ENCODE results near the gene DMRTA1. TPM values are rescaled to one million over a fixed set of nuclear protein-coding genes. Genes with fewer than 3 reads are reported as not detected.

The DMRTA1 gene
- polyA plus RNA-seq, 2 of the 4 experiments (the other 2 are of a cell fraction) = 0.62 to 2.3 TPM

DNA sequence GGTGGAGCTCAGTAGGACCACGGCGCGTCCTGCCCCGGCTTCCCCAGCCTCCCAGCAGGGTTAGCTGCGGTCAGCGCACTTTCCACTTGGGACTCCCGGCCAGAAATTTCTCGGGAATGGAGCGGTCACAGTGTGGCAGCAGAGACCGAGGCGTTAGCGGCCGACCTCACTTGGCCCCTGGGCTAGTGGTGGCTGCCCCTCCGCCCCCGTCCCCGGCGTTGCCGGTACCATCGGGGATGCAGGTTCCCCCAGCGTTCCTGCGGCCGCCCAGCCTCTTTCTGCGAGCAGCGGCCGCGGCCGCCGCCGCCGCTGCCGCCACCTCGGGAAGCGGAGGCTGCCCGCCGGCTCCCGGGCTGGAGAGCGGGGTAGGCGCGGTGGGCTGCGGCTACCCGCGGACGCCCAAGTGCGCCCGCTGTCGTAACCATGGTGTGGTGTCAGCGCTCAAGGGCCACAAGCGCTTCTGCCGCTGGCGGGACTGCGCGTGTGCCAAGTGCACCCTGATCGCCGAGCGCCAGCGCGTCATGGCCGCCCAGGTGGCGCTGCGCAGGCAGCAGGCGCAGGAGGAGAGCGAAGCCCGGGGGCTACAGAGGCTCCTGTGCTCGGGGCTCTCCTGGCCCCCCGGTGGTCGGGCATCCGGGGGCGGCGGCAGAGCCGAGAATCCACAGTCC is 460 bp downstream of the DMRTA1 start (continued):
- no peak for TF ChIP-seq POLR2AphosphoS2 (conservative IDR thresholded peaks at IDR 0.05; ENCODE audit: low read length)
- no peak for TF ChIP-seq HOXB5 (CRISPR knock-in tag; IDR thresholded peaks at IDR 0.05)
- no peak for TF ChIP-seq NPAS2 (CRISPR knock-in tag; IDR thresholded peaks at IDR 0.05; ENCODE audit: borderline replicate concordance)
- TF ChIP-seq FOXS1 (CRISPR knock-in tag; IDR thresholded peaks at IDR 0.05) = no peak
- TF ChIP-seq POLR2A (IDR thresholded peaks at IDR 0.05; ENCODE audit: low read length) = peak; percentile 49
- no peak for TF ChIP-seq ZFP36 (IDR thresholded peaks at IDR 0.05; ENCODE audit: borderline replicate concordance, partially characterized antibody)
- TF ChIP-seq, protein P1, sequence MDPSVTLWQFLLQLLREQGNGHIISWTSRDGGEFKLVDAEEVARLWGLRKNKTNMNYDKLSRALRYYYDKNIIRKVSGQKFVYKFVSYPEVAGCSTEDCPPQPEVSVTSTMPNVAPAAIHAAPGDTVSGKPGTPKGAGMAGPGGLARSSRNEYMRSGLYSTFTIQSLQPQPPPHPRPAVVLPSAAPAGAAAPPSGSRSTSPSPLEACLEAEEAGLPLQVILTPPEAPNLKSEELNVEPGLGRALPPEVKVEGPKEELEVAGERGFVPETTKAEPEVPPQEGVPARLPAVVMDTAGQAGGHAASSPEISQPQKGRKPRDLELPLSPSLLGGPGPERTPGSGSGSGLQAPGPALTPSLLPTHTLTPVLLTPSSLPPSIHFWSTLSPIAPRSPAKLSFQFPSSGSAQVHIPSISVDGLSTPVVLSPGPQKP (IDR thresholded peaks at IDR 0.05; ENCODE audit: low read depth, low read length) = no peak
- no peak for TF ChIP-seq MAZ (IDR thresholded peaks at IDR 0.05; ENCODE audit: borderline replicate concordance, low read depth, low read length)
- TF ChIP-seq RCOR1 (IDR thresholded peaks at IDR 0.05; ENCODE audit: low read depth, low read length) = no peak
- peak; percentile 41; the same call in 1 of the 3 replicates for TF ChIP-seq SMC3 (IDR thresholded peaks at IDR 0.05)

DNA sequence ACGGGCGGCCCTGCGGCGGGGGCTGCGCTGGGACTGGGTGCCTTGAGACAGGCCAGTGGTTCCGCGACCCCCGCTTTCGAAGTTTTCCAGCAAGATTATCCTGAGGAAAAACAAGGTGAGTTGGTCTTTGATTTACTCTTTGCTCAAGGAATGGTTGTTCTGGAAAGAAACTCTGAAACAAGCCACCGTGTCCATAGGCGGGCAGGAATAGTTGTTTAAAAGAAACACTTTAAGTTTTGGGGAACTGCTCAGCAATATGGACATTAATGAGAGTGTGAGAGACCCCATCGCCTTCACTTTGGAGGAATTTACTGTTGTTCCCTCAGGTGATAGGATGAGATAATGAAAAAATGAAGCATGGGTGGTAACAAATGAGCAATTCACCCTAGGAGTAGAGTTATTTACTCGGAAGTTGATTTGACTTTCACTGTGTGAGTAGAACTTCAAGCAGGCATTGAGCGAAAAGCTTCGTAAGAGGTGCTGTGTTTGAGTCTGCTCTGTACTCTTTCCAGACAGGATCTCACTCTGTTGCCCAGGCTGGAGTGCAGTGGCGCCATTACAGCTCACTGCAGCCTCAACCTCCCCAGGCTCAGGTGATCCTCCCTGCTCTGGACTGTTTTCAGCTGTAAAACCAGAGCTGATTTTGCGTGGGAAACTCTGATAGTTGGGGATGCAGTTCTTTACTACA is 1.1 kb downstream of the DMRTA1 start:
- POLR2A ChIA-PET = interaction anchor here (1.1 kb wide), 1 partner anchor 1379 kb away, joined by 3 read pairs; no protein-coding TSS in a partner anchor
- ATAC-seq (peak; percentile 7 to 10; a peak in 3 of 6 replicates), FAIRE-seq (no peak), DNase-seq (ENCODE audit: low read depth in 1 of 2, low spot score in 1 of 2) (peak in 1 of 2 experiments; percentile 23)
- TF ChIP-seq, protein P2, sequence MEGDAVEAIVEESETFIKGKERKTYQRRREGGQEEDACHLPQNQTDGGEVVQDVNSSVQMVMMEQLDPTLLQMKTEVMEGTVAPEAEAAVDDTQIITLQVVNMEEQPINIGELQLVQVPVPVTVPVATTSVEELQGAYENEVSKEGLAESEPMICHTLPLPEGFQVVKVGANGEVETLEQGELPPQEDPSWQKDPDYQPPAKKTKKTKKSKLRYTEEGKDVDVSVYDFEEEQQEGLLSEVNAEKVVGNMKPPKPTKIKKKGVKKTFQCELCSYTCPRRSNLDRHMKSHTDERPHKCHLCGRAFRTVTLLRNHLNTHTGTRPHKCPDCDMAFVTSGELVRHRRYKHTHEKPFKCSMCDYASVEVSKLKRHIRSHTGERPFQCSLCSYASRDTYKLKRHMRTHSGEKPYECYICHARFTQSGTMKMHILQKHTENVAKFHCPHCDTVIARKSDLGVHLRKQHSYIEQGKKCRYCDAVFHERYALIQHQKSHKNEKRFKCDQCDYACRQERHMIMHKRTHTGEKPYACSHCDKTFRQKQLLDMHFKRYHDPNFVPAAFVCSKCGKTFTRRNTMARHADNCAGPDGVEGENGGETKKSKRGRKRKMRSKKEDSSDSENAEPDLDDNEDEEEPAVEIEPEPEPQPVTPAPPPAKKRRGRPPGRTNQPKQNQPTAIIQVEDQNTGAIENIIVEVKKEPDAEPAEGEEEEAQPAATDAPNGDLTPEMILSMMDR (IDR thresholded peaks at IDR 0.05) = peak; percentile 16; the same call in 2 of the 3 replicates
- no peak for TF ChIP-seq CBX8 (IDR thresholded peaks at IDR 0.05)
- Histone ChIP-seq H3K9me3 (0 out of 3 replicates have a peak, but pooled peaks cover 4% of the 10 kb centered on the region), H3K4me1 (peaks cover 24% of the 10 kb centered on the region; the same call in 2 of the 3 replicates), H3K4me2 (peak overlapping the region; percentile 81), H3K4me3 (peak overlapping the region; percentile 86), H3K27ac (peak overlapping the region; percentile 81 to 86)
- 30% methylated on average over 12 of the region's 17 CpGs for WGBS (ENCODE audit: missing lambda C conversion rate)
- CTCF ChIA-PET = interaction anchor here (0.9 to 1.9 kb wide), 5 partner anchors 13 to 635 kb away, joined by 3 to 14 read pairs (median 4); no protein-coding TSS in a partner anchor

DNA sequence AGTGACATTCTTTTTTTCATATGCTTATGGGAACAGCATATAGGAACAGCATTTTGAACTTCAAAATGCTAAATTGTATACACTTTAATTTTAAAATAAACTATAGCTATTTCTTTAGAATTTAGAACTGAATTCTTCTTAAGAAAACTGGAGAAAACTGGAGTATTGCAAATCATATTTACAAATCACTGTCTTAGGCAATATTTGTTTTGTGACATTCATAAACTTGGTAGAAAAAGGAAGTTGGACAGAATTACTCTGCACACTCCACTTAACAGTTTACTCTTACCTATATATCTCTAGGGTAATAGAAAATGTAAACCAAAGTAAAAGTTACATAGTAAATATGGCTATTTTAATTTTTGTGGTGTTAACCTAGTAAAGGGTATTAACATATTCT is 3.1 kb downstream of the DMRTA1 start:
- no peak overlapping the region for H3K27ac ChIP-seq
- DNase-seq (ENCODE audit: low read depth in 1 of 2, low spot score in 1 of 2) = no peak
- peak overlapping the region; percentile 81 for H3K4me2 ChIP-seq
- TF ChIP-seq, protein P3, sequence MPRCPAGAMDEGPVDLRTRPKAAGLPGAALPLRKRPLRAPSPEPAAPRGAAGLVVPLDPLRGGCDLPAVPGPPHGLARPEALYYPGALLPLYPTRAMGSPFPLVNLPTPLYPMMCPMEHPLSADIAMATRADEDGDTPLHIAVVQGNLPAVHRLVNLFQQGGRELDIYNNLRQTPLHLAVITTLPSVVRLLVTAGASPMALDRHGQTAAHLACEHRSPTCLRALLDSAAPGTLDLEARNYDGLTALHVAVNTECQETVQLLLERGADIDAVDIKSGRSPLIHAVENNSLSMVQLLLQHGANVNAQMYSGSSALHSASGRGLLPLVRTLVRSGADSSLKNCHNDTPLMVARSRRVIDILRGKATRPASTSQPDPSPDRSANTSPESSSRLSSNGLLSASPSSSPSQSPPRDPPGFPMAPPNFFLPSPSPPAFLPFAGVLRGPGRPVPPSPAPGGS (IDR thresholded peaks at IDR 0.05) = no peak
- TF ChIP-seq KDM5A (IDR thresholded peaks at IDR 0.05) (no peak), CEBPB (IDR thresholded peaks at IDR 0.05) (peak in 1 of 2 experiments; percentile 34; a peak in 1 of 4 replicates), KDM1A (IDR thresholded peaks at IDR 0.05; ENCODE audit: low read depth) (no peak), EHF (CRISPR knock-in tag; IDR thresholded peaks at IDR 0.05) (no peak), MYC (IDR thresholded peaks at IDR 0.05; ENCODE audit: borderline replicate concordance, low read length) (no peak)
- TF ChIP-seq, protein P4, sequence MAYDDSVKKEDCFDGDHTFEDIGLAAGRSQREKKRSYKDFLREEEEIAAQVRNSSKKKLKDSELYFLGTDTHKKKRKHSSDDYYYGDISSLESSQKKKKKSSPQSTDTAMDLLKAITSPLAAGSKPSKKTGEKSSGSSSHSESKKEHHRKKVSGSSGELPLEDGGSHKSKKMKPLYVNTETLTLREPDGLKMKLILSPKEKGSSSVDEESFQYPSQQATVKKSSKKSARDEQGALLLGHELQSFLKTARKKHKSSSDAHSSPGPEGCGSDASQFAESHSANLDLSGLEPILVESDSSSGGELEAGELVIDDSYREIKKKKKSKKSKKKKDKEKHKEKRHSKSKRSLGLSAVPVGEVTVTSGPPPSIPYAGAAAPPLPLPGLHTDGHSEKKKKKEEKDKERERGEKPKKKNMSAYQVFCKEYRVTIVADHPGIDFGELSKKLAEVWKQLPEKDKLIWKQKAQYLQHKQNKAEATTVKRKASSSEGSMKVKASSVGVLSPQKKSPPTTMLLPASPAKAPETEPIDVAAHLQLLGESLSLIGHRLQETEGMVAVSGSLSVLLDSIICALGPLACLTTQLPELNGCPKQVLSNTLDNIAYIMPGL (CRISPR knock-in tag; IDR thresholded peaks at IDR 0.05; ENCODE audit: borderline replicate concordance) = no peak
- POLR2A ChIA-PET = no interaction called here
- peak; percentile 49 for FAIRE-seq
- CTCF ChIA-PET = interaction anchor here (0.8 to 4.0 kb wide), 2 partner anchors 143 to 637 kb away, joined by 3 to 34 read pairs; no protein-coding TSS in a partner anchor
- H3K4me1 ChIP-seq = peaks cover 24% of the 10 kb centered on the region; the same call in 2 of the 3 replicates
- ATAC-seq = no peak
- no peak overlapping the region for H3K4me3 ChIP-seq
- H3K9me3 ChIP-seq = no peaks in the 10 kb centered on the region

All from A549 (cell line).